ENCODE data around the gene SHANK2.

GRCh38 chr11:71238285-71238875 lies 14.0 kb downstream of the SHANK2 start:
- TF ChIP-seq, protein P1, sequence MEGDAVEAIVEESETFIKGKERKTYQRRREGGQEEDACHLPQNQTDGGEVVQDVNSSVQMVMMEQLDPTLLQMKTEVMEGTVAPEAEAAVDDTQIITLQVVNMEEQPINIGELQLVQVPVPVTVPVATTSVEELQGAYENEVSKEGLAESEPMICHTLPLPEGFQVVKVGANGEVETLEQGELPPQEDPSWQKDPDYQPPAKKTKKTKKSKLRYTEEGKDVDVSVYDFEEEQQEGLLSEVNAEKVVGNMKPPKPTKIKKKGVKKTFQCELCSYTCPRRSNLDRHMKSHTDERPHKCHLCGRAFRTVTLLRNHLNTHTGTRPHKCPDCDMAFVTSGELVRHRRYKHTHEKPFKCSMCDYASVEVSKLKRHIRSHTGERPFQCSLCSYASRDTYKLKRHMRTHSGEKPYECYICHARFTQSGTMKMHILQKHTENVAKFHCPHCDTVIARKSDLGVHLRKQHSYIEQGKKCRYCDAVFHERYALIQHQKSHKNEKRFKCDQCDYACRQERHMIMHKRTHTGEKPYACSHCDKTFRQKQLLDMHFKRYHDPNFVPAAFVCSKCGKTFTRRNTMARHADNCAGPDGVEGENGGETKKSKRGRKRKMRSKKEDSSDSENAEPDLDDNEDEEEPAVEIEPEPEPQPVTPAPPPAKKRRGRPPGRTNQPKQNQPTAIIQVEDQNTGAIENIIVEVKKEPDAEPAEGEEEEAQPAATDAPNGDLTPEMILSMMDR (IDR thresholded peaks at IDR 0.05; ENCODE audit: low read length) = no peak
- no peak for TF ChIP-seq EZH2 (optimal IDR thresholded peaks at IDR 0.05; ENCODE audit: low read depth, low read length)

All from MM.1S (cell line).